ENCODE results near the gene SLC6A13.

DNA sequence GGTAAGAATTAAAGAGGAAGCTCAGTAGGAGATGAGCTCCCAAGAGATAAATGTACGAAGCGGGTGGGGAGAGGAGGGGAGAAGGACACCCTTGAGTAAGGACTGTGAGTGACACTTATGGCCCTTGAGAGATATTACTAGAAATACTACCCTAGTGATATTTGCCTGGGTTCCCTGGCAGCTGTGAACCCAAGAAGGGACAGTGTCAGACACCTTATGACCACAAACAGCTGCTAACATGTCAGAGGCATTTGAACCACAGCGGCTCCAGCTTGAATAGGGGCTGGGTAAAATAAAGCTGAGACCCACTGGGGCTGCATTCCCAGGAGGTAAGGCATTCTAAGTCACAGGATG, 29.0 kb downstream of the SLC6A13 start:
- TF ChIP-seq, protein P1, sequence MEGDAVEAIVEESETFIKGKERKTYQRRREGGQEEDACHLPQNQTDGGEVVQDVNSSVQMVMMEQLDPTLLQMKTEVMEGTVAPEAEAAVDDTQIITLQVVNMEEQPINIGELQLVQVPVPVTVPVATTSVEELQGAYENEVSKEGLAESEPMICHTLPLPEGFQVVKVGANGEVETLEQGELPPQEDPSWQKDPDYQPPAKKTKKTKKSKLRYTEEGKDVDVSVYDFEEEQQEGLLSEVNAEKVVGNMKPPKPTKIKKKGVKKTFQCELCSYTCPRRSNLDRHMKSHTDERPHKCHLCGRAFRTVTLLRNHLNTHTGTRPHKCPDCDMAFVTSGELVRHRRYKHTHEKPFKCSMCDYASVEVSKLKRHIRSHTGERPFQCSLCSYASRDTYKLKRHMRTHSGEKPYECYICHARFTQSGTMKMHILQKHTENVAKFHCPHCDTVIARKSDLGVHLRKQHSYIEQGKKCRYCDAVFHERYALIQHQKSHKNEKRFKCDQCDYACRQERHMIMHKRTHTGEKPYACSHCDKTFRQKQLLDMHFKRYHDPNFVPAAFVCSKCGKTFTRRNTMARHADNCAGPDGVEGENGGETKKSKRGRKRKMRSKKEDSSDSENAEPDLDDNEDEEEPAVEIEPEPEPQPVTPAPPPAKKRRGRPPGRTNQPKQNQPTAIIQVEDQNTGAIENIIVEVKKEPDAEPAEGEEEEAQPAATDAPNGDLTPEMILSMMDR (IDR thresholded peaks at IDR 0.05): no peak
- no peak for TF ChIP-seq POLR2A (IDR thresholded peaks at IDR 0.05)

Data from Peyer's patch (tissue), 4 donors.